GM23338 (cell line): ENCODE results near the gene STK4. TPM values are rescaled to one million over a fixed set of nuclear protein-coding genes. Genes with fewer than 3 reads are reported as not detected.

Experiments
- ATAC-seq: fragments of 200-7000 bp; cut with Tn5 transposase; 3 replicates; pipeline ENCODE4 v1.9.1; 2020
- DNase-seq: peaks from one replicate; pipeline ENCODE4 v3.0.0-alpha.2; 2015; ENCODE audit warnings: low spot score
- H2AFZ ChIP-seq: fragments of 200-600 bp; sonication (generic); 2 replicates; pipeline ENCODE4 v1.8.0; 2016; ENCODE audit warnings: antibody characterized with exemption, mild to moderate bottlenecking, moderate library complexity
- H3F3A ChIP-seq: fragments of 200-600 bp; sonication (generic); replicated peaks from 2 replicates; pipeline ENCODE4 v1.8.0; 2017; ENCODE audit warnings: antibody characterized with exemption, mixed run types, low read depth
- H3K27ac ChIP-seq: fragments of 200-600 bp; sonication (generic); 2 replicates; pipeline ENCODE4 v1.6.1; 2016; ENCODE audit warnings: low read depth
- H3K27me3 ChIP-seq: fragments of 200-600 bp; sonication (generic); 2 replicates; pipeline ENCODE4 v1.8.0; 2016; ENCODE audit warnings: mild to moderate bottlenecking, mixed run types, moderate library complexity; ENCODE audit not compliant: insufficient read depth
- H3K36me3 ChIP-seq: fragments of 200-600 bp; sonication (generic); 2 replicates; pipeline ENCODE4 v1.8.0; 2016; ENCODE audit warnings: mild to moderate bottlenecking; ENCODE audit not compliant: insufficient read depth
- H3K4me1 ChIP-seq: fragments of 200-600 bp; sonication (generic); 2 replicates; pipeline ENCODE4 v1.8.0; 2016; ENCODE audit warnings: mild to moderate bottlenecking, moderate library complexity; ENCODE audit not compliant: insufficient read depth
- H3K4me2 ChIP-seq: fragments of 200-600 bp; sonication (generic); 2 replicates; pipeline ENCODE4 v1.7.1; 2017; ENCODE audit warnings: mixed run types
- H3K4me3 ChIP-seq: fragments of 200-600 bp; sonication (generic); 2 replicates; pipeline ENCODE4 v1.6.1; 2016; ENCODE audit warnings: mixed run types
- H3K79me2 ChIP-seq: fragments of 200-600 bp; sonication (generic); replicated peaks from 2 replicates; pipeline ENCODE4 v1.8.0; 2017; ENCODE audit warnings: mild to moderate bottlenecking; ENCODE audit not compliant: insufficient read depth
- H3K9me2 ChIP-seq: fragments of 200-600 bp; sonication (generic); 2 replicates; pipeline ENCODE4 v1.8.0; 2017; ENCODE audit not compliant: insufficient read depth
- H4K20me1 ChIP-seq: fragments of 200-600 bp; sonication (generic); replicated peaks from 2 replicates; pipeline ENCODE4 v1.8.0; 2017; ENCODE audit warnings: mild to moderate bottlenecking; ENCODE audit not compliant: insufficient read depth
- H3K27ac Mint-ChIP-seq: 2 replicates; pipeline ENCODE4 v1.8.0; 2020; ENCODE audit warnings: inconsistent platforms, mild to moderate bottlenecking, moderate library complexity, mixed read lengths
- H3K27me3 Mint-ChIP-seq: 3 replicates; pipeline ENCODE4 v1.8.0; 2022; ENCODE audit warnings: low read depth, mild to moderate bottlenecking, moderate library complexity, mixed read lengths, inconsistent platforms; ENCODE audit not compliant: insufficient read depth, poor library complexity
- H3K36me3 Mint-ChIP-seq: 3 replicates; pipeline ENCODE4 v1.8.0; 2021; ENCODE audit warnings: low read depth, mild to moderate bottlenecking, inconsistent platforms, moderate library complexity, mixed read lengths
- H3K4me1 Mint-ChIP-seq: 3 replicates; pipeline ENCODE4 v1.8.0; 2020; ENCODE audit warnings: mild to moderate bottlenecking, inconsistent platforms, mixed read lengths
- H3K4me3 Mint-ChIP-seq: 3 replicates; pipeline ENCODE4 v1.8.0; 2021; ENCODE audit warnings: moderate library complexity, mild to moderate bottlenecking, inconsistent platforms, mixed read lengths
- H3K9me3 Mint-ChIP-seq: 3 replicates; pipeline ENCODE4 v1.8.0; 2020; ENCODE audit warnings: moderate library complexity, mild to moderate bottlenecking, inconsistent platforms, mixed read lengths
- CREB1 ChIP-seq: fragments of 250-450 bp; sonication (Bioruptor Pico); IDR thresholded peaks from 2 replicates; pipeline ENCODE4 v1.5.0; 2020; ENCODE audit warnings: low read depth, mild to moderate bottlenecking, moderate library complexity
- EZH2 ChIP-seq: fragments of 200-600 bp; sonication (generic); IDR thresholded peaks from one replicate; pipeline ENCODE4 v1.8.0; 2017; ENCODE audit warnings: antibody characterized with exemption, mild to moderate bottlenecking, low read depth; ENCODE audit not compliant: unreplicated experiment
- EZH2phosphoT487 ChIP-seq: fragments of 200-600 bp; sonication (generic); IDR thresholded peaks from one replicate; pipeline ENCODE4 v1.8.1; 2018; ENCODE audit warnings: antibody characterized with exemption; ENCODE audit not compliant: unreplicated experiment
- JUNB ChIP-seq: IDR thresholded peaks from one replicate; pipeline ENCODE4 v1.6.1; 2016; ENCODE audit warnings: antibody characterized with exemption; ENCODE audit not compliant: unreplicated experiment
- POLR2AphosphoS5 ChIP-seq: IDR thresholded peaks from 2 replicates; pipeline ENCODE4 v1.6.1; 2016; ENCODE audit warnings: antibody characterized with exemption, low read depth
- STAT1 ChIP-seq: IDR thresholded peaks from one replicate; pipeline ENCODE4 v1.6.1; 2016; ENCODE audit warnings: antibody characterized with exemption; ENCODE audit not compliant: unreplicated experiment
- ZNF114 ChIP-seq: fragments of 250-450 bp; sonication (Bioruptor Pico); IDR thresholded peaks from 2 replicates; pipeline ENCODE4 v1.5.0; 2020; ENCODE audit warnings: mild to moderate bottlenecking, moderate library complexity
- ZNF331 ChIP-seq: fragments of 250-450 bp; sonication (Bioruptor Pico); IDR thresholded peaks from 2 replicates; pipeline ENCODE4 v1.5.0; 2020; ENCODE audit warnings: low read depth, mild to moderate bottlenecking, moderate library complexity
- polyA plus RNA-seq: library from polyadenylated mRNA; unstranded; fragments of >200 nt; fragmentation: Nextera tagmentation; extraction: Ambion mirVana; gene quantifications from 2 replicates; pipeline ENCODE4 v1.2.1, GENCODE V29; 2016
- total RNA-seq: library from RNA; depleted of rRNA; stranded (reverse); fragments of >200 nt; shearing (Covaris generic); gene quantifications from 2 replicates; pipeline ENCODE4 v1.2.3, GENCODE V29; 2014
- TF ChIP-seq, protein P1 (sequence below): IDR thresholded peaks from 2 replicates; pipeline ENCODE4 v1.6.1; 2016; ENCODE audit warnings: antibody characterized with exemption
- TF ChIP-seq, protein P2 (sequence below), 2 experiments: fragments of 200-600 bp in 1 of 2; sonication (generic) in 1 of 2; conservative IDR thresholded peaks; 2 replicates each; pipeline versions ENCODE4 v1.5.1 to v1.6.1; 2016 to 2017; ENCODE audit warnings: antibody characterized with exemption in 2 of 2, low read depth in 2 of 2, mild to moderate bottlenecking in 2 of 2, moderate library complexity in 1 of 2
- TF ChIP-seq, protein P3 (sequence below): IDR thresholded peaks from one replicate; pipeline ENCODE4 v1.6.1; 2018; ENCODE audit warnings: antibody characterized with exemption; ENCODE audit not compliant: unreplicated experiment
- TF ChIP-seq, protein P4 (sequence below): fragments of 250-450 bp; sonication (Bioruptor Pico); IDR thresholded peaks from 2 replicates; pipeline ENCODE4 v1.5.0; 2020; ENCODE audit warnings: mild to moderate bottlenecking, moderate library complexity

STK4 gene
- total and polyA plus RNA-seq, 2 experiments from 2014 or later, result 37.7 to 58.7 TPM

DNA sequence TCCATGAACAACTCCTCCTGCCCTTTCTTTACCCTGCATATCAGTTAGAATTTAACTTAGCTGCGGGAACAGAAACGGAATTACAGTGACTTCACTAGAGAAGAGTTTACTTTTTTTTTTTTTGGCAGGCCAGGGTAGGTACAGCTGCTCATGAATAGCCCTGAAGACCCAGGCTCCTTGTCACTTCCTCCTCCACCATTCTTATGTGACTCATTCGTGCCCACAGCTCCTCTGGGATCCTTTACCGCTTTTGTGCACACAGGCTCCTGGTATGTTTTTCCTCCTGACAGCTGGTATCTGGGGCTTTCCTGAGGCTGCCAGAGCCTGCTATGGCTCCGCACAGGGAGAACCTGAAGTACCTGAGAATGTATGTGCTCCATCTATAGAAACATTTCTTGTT is 138.5 kb downstream of the STK4 start (continued):
- TF ChIP-seq, protein P1, sequence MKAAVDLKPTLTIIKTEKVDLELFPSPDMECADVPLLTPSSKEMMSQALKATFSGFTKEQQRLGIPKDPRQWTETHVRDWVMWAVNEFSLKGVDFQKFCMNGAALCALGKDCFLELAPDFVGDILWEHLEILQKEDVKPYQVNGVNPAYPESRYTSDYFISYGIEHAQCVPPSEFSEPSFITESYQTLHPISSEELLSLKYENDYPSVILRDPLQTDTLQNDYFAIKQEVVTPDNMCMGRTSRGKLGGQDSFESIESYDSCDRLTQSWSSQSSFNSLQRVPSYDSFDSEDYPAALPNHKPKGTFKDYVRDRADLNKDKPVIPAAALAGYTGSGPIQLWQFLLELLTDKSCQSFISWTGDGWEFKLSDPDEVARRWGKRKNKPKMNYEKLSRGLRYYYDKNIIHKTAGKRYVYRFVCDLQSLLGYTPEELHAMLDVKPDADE, result no peak
- no peak for TF ChIP-seq STAT1
- TF ChIP-seq ZNF114 (CRISPR knock-in tag), result no peak
- TF ChIP-seq POLR2AphosphoS5, result no peak
- TF ChIP-seq, protein P2, sequence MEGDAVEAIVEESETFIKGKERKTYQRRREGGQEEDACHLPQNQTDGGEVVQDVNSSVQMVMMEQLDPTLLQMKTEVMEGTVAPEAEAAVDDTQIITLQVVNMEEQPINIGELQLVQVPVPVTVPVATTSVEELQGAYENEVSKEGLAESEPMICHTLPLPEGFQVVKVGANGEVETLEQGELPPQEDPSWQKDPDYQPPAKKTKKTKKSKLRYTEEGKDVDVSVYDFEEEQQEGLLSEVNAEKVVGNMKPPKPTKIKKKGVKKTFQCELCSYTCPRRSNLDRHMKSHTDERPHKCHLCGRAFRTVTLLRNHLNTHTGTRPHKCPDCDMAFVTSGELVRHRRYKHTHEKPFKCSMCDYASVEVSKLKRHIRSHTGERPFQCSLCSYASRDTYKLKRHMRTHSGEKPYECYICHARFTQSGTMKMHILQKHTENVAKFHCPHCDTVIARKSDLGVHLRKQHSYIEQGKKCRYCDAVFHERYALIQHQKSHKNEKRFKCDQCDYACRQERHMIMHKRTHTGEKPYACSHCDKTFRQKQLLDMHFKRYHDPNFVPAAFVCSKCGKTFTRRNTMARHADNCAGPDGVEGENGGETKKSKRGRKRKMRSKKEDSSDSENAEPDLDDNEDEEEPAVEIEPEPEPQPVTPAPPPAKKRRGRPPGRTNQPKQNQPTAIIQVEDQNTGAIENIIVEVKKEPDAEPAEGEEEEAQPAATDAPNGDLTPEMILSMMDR (conservative IDR thresholded peaks at IDR 0.05; ENCODE audit: low read depth in 2 of 2), result no peak

DNA sequence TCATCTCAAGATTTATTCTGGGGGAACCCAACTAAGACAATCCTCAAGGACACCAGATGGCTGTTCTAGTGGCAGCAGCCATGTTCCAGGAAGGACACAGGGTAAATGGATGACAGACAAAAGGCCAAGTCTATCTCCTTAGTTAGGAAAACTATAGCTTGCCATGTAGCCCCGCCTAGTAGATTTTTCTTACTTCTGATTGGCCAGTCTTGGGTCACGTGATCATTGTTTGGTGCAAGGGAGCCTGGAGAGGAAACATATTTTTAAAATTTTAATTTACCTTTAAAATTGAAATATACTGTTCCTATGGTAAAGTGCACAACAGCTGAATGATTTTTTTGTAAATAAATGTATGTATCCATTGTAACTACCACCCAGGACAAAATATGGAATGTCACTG is 139.0 kb downstream of the STK4 start:
- Histone ChIP-seq H3K9me2 (no peaks in the 10 kb centered on the region), H3K27me3 (peaks cover 15% of the 10 kb centered on the region), H3K27ac (no peak overlapping the region), H3F3A (no peaks in the 10 kb centered on the region), H3K79me2 (no peaks in the 10 kb centered on the region), H3K36me3 (no peaks in the 10 kb centered on the region), H3K4me1 (no peaks in the 10 kb centered on the region), H4K20me1 (no peaks in the 10 kb centered on the region), H2AFZ (0 out of 2 replicates have a peak overlapping the region, but pooled peaks have one; percentile 52), H3K4me3 (no peak overlapping the region), H3K4me2 (no peak overlapping the region)
- Mint-ChIP-seq H3K27ac (no peak overlapping the region), H3K4me1 (peaks cover 6% of the 10 kb centered on the region; the same call in 1 of the 3 replicates), H3K36me3 (no peaks in the 10 kb centered on the region), H3K27me3 (peaks cover 19% of the 10 kb centered on the region), H3K9me3 (no peaks in the 10 kb centered on the region), H3K4me3 (no peak overlapping the region)
- no peak for DNase-seq
- ATAC-seq, result no peak
- no peak for TF ChIP-seq ZNF331 (CRISPR knock-in tag)
- TF ChIP-seq, protein P1, result no peak
- TF ChIP-seq ZNF114 (CRISPR knock-in tag), result no peak
- no peak for TF ChIP-seq POLR2AphosphoS5
- no peak for TF ChIP-seq CREB1 (CRISPR knock-in tag)
- TF ChIP-seq JUNB, result no peak
- TF ChIP-seq, protein P3, sequence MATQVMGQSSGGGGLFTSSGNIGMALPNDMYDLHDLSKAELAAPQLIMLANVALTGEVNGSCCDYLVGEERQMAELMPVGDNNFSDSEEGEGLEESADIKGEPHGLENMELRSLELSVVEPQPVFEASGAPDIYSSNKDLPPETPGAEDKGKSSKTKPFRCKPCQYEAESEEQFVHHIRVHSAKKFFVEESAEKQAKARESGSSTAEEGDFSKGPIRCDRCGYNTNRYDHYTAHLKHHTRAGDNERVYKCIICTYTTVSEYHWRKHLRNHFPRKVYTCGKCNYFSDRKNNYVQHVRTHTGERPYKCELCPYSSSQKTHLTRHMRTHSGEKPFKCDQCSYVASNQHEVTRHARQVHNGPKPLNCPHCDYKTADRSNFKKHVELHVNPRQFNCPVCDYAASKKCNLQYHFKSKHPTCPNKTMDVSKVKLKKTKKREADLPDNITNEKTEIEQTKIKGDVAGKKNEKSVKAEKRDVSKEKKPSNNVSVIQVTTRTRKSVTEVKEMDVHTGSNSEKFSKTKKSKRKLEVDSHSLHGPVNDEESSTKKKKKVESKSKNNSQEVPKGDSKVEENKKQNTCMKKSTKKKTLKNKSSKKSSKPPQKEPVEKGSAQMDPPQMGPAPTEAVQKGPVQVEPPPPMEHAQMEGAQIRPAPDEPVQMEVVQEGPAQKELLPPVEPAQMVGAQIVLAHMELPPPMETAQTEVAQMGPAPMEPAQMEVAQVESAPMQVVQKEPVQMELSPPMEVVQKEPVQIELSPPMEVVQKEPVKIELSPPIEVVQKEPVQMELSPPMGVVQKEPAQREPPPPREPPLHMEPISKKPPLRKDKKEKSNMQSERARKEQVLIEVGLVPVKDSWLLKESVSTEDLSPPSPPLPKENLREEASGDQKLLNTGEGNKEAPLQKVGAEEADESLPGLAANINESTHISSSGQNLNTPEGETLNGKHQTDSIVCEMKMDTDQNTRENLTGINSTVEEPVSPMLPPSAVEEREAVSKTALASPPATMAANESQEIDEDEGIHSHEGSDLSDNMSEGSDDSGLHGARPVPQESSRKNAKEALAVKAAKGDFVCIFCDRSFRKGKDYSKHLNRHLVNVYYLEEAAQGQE, result no peak
- no peak for TF ChIP-seq EZH2
- TF ChIP-seq, protein P4, sequence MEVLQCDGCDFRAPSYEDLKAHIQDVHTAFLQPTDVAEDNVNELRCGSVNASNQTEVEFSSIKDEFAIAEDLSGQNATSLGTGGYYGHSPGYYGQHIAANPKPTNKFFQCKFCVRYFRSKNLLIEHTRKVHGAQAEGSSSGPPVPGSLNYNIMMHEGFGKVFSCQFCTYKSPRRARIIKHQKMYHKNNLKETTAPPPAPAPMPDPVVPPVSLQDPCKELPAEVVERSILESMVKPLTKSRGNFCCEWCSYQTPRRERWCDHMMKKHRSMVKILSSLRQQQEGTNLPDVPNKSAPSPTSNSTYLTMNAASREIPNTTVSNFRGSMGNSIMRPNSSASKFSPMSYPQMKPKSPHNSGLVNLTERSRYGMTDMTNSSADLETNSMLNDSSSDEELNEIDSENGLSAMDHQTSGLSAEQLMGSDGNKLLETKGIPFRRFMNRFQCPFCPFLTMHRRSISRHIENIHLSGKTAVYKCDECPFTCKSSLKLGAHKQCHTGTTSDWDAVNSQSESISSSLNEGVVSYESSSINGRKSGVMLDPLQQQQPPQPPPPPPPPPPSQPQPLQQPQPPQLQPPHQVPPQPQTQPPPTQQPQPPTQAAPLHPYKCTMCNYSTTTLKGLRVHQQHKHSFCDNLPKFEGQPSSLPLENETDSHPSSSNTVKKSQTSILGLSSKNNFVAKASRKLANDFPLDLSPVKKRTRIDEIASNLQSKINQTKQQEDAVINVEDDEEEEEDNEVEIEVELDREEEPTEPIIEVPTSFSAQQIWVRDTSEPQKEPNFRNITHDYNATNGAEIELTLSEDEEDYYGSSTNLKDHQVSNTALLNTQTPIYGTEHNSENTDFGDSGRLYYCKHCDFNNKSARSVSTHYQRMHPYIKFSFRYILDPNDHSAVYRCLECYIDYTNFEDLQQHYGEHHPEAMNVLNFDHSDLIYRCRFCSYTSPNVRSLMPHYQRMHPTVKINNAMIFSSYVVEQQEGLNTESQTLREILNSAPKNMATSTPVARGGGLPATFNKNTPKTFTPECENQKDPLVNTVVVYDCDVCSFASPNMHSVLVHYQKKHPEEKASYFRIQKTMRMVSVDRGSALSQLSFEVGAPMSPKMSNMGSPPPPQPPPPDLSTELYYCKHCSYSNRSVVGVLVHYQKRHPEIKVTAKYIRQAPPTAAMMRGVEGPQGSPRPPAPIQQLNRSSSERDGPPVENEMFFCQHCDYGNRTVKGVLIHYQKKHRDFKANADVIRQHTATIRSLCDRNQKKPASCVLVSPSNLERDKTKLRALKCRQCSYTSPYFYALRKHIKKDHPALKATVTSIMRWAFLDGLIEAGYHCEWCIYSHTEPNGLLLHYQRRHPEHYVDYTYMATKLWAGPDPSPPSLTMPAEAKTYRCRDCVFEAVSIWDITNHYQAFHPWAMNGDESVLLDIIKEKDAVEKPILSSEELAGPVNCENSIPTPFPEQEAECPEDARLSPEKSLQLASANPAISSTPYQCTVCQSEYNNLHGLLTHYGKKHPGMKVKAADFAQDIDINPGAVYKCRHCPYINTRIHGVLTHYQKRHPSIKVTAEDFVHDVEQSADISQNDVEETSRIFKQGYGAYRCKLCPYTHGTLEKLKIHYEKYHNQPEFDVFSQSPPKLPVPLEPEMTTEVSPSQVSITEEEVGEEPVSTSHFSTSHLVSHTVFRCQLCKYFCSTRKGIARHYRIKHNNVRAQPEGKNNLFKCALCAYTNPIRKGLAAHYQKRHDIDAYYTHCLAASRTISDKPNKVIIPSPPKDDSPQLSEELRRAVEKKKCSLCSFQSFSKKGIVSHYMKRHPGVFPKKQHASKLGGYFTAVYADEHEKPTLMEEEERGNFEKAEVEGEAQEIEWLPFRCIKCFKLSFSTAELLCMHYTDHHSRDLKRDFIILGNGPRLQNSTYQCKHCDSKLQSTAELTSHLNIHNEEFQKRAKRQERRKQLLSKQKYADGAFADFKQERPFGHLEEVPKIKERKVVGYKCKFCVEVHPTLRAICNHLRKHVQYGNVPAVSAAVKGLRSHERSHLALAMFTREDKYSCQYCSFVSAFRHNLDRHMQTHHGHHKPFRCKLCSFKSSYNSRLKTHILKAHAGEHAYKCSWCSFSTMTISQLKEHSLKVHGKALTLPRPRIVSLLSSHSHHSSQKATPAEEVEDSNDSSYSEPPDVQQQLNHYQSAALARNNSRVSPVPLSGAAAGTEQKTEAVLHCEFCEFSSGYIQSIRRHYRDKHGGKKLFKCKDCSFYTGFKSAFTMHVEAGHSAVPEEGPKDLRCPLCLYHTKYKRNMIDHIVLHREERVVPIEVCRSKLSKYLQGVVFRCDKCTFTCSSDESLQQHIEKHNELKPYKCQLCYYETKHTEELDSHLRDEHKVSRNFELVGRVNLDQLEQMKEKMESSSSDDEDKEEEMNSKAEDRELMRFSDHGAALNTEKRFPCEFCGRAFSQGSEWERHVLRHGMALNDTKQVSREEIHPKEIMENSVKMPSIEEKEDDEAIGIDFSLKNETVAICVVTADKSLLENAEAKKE (CRISPR knock-in tag), result no peak
- no peak for TF ChIP-seq EZH2phosphoT487
